Measurements from ENCODE around the gene RPL22L1. TPM values are rescaled to one million over a fixed set of nuclear protein-coding genes. Genes with fewer than 3 reads are reported as not detected.

RPL22L1 gene
- total and polyA plus RNA-seq, 2 experiments from 2014 or later: 216 to 441 TPM

DNA sequence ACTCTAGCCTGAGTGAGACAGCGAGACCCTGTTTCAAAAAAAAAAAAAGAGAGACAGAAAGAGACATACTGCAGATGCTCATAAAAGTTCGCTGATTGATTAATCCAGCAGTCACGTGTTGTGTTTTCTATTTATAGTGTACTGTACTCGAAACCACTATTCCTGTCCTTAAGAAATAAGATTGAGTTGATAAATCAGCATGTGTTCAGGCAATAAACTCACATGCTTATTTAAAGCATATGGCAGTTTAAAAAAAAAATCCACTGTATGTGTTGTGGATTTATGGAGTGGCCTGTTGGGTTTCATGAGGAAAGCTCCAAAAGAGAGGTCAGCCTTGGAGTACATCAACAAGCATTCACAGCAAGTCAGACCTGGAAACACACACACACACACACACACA is 17.7 kb downstream of the RPL22L1 start (continued):
- TF ChIP-seq ZNF462 (CRISPR knock-in tag; IDR thresholded peaks at IDR 0.05) (no peak), POLR2AphosphoS5 (IDR thresholded peaks at IDR 0.05; ENCODE audit: low read depth) (no peak)

DNA sequence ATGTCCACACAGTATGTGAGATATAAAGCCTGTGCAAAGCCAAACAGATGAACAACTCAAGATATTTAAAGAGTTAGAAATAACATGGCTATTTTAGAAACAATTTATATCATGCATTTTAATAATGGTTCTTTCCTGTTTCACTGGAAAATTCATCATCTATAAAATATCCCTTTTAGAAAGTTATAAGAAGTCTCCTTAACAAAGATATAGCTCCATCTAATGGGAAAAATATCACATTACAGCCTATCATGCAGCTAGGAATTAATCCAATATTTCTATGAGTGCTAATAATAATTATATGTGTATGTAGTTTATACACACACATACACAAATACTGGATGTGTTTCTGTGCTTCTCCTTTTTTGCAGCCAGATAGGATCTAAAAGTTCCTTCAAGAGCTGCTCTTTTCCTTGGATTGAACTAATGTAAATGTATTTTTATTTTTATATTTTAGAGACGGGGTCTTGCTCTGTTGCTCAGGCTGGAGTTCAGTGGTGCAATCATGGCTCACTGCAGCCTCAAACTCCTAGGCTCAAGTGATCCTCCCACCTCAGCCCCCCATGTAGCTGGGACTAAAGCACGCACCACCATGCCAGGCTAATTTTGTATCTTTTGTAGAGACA is 21.6 kb downstream of the RPL22L1 start:
- H2AFZ ChIP-seq: no peak overlapping the region
- no peaks in the 10 kb centered on the region for H3K27me3 Mint-ChIP-seq (ENCODE audit: insufficient read depth, low read depth, poor library complexity)

More for the DNA sequence above, 21.6 kb downstream of the RPL22L1 start:
- no peaks in the 10 kb centered on the region for H3K9me3 Mint-ChIP-seq
- Histone ChIP-seq H3K4me3 (no peak overlapping the region), H3K4me1 (ENCODE audit: insufficient read depth) (no peaks in the 10 kb centered on the region), H3K36me3 (ENCODE audit: insufficient read depth) (no peaks in the 10 kb centered on the region), H3F3A (replicated peaks; ENCODE audit: low read depth) (no peaks in the 10 kb centered on the region), H3K27ac (ENCODE audit: low read depth) (no peak overlapping the region), H3K9me2 (ENCODE audit: insufficient read depth) (no peaks in the 10 kb centered on the region), H3K4me2 (no peak overlapping the region), H4K20me1 (replicated peaks; ENCODE audit: insufficient read depth) (no peaks in the 10 kb centered on the region), H3K27me3 (ENCODE audit: insufficient read depth) (no peaks in the 10 kb centered on the region), H3K79me2 (replicated peaks; ENCODE audit: insufficient read depth) (no peaks in the 10 kb centered on the region)
- no peak overlapping the region for H3K4me3 Mint-ChIP-seq
- no peak for TF ChIP-seq ZNF114 (CRISPR knock-in tag; IDR thresholded peaks at IDR 0.05)
- TF ChIP-seq EZH2 (IDR thresholded peaks at IDR 0.05; ENCODE audit: low read depth, unreplicated experiment): no peak
- TF ChIP-seq, protein P1, sequence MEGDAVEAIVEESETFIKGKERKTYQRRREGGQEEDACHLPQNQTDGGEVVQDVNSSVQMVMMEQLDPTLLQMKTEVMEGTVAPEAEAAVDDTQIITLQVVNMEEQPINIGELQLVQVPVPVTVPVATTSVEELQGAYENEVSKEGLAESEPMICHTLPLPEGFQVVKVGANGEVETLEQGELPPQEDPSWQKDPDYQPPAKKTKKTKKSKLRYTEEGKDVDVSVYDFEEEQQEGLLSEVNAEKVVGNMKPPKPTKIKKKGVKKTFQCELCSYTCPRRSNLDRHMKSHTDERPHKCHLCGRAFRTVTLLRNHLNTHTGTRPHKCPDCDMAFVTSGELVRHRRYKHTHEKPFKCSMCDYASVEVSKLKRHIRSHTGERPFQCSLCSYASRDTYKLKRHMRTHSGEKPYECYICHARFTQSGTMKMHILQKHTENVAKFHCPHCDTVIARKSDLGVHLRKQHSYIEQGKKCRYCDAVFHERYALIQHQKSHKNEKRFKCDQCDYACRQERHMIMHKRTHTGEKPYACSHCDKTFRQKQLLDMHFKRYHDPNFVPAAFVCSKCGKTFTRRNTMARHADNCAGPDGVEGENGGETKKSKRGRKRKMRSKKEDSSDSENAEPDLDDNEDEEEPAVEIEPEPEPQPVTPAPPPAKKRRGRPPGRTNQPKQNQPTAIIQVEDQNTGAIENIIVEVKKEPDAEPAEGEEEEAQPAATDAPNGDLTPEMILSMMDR (conservative IDR thresholded peaks at IDR 0.05; ENCODE audit: low read depth in 2 of 2): peak in 1 of 2 experiments; percentile 66; a peak in 3 of 4 replicates
- no peaks in the 10 kb centered on the region; the same call in 2 of the 3 replicates for H3K4me1 Mint-ChIP-seq
- no peaks in the 10 kb centered on the region for H3K36me3 Mint-ChIP-seq (ENCODE audit: low read depth)
- no peak for ATAC-seq
- no peak for DNase-seq (ENCODE audit: low spot score)
- H3K27ac Mint-ChIP-seq: no peak overlapping the region

All from GM23338 (cell line).